G401.6 (cell line): ENCODE data around the gene TNIP1.

ENCODE experiments used
- FAIRE-seq: peaks from 2 replicates; lab custom pipeline; 2012; peaks lifted over from hg19 to GRCh38; lab: Jason Lieb, UNC

The TNIP1 gene

DNA sequence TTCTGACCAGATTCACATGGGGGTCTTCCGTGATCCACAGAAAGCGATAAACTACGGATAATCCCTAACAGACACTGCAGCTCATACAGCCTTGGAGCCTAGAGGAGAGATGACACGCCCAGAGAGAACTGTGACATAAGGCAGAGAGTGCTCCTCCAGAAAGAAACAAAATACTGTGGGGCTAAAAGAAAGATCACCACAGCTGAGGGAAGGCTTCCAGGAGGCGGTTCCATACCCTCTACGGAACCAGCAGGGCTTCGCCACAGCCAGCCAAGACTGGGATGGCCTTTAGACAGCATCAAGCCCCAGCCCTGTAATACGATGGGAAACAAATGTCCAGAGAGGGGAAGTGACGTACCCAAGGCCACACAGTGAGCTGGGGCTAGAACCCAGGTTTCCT is 41.2 kb downstream of the TNIP1 start:
- FAIRE-seq: no peak

DNA sequence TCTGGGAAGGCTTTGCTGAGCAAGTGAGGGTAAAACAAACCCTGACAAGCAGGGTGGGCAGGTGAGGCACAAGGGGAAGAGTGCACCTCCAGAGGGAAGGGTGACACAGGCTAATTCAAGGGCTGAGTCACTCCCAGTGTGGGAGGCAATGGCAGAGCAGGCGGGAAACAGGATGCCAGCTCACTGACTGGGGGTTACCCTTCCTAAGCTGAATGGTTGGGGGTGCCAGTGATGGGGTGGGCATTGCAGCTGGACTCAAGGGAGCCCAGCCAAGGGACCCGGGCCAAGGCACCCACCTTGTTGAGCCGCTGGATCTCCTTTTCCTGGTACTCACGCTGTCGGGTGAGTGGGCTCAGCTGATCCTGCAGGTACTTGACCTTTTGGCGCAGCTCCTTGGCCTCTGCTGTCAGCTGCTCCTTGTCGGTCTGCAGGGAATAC is 42.0 kb downstream of the TNIP1 start:
- no peak for FAIRE-seq

DNA sequence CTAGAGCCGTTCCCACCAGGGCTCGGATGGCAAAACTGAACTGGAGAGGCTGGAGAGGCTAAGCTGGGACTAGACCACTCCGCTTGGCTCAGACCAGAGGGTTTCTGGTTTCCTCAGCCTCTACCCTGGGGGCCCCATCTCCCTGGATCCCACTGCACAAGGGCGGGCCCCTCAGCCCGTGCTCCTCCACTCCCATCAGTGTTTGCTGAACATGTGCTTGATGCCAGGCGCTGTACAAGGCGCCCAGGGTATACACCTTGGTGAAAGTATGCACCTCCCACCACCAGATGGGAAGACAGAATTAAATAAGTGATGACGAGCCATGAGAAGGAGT is 42.5 kb downstream of the TNIP1 start:
- no peak for FAIRE-seq

- no peak for FAIRE-seq
These were observed 43.0 kb downstream of the TNIP1 start for GRCh38 chr5:151037561-151038411.

DNA sequence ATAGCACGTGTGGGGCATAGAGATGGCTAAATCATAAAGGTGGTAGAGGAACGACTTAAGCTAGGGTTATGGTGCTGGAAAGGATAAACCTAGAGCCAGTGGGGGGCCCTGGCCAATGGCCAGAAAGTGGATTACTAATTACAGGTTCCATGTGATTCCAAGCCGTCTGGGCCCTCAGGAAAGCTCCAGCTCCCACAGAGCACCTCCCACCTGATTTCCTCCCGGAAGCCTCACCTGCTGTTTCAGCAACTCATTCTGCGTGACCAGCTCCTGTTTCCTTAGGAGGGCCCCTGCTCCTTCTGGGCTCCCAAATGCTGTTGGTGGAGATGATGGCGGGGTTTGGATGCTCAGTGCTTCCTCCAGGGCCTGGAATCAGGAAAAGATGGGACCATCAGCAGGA is 44.3 kb downstream of the TNIP1 start:
- no peak for FAIRE-seq

GRCh38 chr5:151034422-151035379 is 46.1 kb downstream of the TNIP1 start:
- FAIRE-seq: no peak

GRCh38 chr5:151033217-151033934 is 47.5 kb downstream of the TNIP1 start:
- FAIRE-seq: no peak

DNA sequence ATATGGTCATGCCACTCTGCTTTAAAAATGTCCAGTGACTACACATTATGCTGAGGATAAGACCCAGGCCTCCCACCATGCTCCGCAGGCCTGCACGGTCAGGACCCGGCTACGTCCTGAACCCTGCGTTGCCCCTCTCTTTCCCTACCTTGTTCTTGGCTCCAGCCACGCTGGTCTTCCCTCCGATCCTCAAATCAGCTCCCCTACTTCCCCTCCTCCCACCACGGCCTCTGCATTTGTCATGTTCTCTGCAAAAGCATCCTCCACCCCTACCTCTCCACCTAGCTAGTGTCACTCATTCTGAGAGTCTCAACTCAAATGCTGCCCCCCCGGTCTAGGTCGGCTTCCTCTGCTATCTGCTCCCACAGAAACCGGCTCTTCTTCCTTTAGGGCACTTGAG is 49.3 kb downstream of the TNIP1 start:
- no peak for FAIRE-seq

DNA sequence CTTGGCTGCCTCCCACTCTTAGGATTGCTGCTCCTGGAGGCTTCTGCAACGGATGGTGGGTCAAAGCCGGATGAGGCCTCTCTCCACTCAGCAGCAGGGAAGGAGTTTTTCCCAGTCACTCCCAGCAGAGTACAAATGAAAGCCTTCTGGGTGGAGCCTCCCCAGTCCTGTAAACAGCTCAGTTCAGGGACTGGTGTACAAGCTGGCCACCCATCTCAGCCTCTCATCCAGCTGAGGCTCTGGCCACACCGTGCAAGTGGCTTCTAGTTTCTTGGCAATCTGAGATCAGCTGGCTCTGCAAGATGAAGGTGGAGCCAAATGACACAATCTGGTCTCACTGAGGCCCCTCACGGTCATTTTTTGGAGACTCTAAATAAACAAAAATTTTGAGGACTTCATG is 50.5 kb downstream of the TNIP1 start:
- no peak for FAIRE-seq

- FAIRE-seq: no peak
These were observed 50.8 kb downstream of the TNIP1 start for GRCh38 chr5:151030056-151030336.

GRCh38 chr5:151029179-151030055 is 51.4 kb downstream of the TNIP1 start:
- FAIRE-seq: no peak

DNA sequence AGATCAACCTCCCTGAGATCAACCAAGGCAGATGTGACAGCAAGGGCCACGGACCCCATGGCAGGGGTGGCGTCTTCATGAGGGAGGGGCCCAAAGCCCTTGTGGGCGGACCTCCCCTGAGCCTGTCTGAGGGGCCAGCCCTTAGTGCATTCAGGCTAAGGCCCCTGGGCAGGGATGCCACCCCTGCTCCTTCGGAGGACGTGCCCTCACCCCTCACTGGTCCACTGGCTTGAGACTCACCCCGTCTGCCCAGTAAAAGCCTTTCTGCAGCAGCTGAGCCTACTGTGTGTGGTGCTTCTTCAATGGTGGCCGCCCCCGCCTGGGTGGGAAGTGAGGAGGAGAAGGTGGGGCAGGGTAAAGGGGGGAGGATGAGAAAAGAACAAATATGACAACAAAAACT is 52.1 kb downstream of the TNIP1 start:
- no peak for FAIRE-seq

DNA sequence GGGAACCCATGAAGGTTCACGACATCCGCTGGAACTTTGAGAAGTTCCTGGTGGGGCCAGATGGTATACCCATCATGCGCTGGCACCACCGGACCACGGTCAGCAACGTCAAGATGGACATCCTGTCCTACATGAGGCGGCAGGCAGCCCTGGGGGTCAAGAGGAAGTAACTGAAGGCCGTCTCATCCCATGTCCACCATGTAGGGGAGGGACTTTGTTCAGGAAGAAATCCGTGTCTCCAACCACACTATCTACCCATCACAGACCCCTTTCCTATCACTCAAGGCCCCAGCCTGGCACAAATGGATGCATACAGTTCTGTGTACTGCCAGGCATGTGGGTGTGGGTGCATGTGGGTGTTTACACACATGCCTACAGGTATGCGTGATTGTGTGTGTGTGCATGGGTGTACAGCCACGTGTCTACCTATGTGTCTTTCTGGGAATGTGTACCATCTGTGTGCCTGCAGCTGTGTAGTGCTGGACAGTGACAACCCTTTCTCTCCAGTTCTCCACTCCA is 52.8 kb downstream of the TNIP1 start:
- no peak for FAIRE-seq

DNA sequence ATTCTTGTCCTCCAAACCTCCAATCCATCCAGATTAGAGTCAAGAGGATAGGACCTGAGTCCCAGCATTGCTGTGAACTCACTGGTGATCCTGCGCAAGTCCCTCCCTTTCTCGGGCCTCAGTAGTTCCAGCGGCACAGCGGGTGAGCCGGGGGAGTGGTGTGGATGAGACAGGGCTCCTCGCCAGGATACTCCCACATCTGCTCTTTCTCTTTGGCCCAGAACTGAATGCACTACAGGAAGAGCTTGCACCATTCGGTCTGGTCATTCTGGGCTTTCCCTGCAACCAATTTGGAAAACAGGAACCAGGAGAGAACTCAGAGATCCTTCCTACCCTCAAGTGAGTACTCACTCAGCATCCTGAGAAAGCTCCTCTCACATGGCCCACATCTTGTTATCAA is 54.2 kb downstream of the TNIP1 start:
- no peak for FAIRE-seq

- FAIRE-seq: no peak
These were observed 54.7 kb downstream of the TNIP1 start for GRCh38 chr5:151026088-151026487.

DNA sequence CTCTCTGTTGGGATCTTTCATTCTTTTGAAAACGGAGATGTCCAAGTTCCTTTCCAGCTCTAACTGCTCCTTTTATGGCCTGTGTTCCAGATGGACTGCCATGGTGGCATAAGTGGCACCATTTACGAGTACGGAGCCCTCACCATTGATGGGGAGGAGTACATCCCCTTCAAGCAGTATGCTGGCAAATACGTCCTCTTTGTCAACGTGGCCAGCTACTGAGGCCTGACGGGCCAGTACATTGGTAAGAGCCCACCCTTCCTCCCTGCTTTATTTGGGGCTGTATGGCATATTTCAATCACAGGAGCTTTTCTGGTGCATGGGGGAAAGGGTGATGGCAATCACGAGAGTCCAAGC is 55.6 kb downstream of the TNIP1 start:
- FAIRE-seq: no peak

- no peak for FAIRE-seq
These were observed 56.2 kb downstream of the TNIP1 start for GRCh38 chr5:151024440-151025249.

DNA sequence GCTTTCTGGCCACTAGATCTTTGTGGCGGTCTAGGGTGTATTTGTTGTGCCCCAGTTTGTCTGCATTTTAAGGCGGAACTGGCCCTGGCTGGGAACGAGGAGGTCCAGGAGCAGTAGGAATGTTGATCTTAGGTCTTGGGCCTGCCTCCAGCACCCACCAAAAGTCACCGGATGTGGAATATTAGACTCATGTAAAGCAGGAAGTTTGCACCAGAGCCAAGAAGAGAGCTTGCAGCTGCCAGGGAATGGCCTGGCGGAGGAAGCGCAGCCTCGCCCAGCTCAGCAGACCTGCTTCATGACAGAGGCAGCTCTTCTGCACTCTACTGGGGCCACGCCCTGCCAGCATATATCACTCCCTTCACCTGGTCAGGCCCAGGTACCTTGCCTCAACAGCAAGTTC is 57.2 kb downstream of the TNIP1 start:
- FAIRE-seq: no peak

DNA sequence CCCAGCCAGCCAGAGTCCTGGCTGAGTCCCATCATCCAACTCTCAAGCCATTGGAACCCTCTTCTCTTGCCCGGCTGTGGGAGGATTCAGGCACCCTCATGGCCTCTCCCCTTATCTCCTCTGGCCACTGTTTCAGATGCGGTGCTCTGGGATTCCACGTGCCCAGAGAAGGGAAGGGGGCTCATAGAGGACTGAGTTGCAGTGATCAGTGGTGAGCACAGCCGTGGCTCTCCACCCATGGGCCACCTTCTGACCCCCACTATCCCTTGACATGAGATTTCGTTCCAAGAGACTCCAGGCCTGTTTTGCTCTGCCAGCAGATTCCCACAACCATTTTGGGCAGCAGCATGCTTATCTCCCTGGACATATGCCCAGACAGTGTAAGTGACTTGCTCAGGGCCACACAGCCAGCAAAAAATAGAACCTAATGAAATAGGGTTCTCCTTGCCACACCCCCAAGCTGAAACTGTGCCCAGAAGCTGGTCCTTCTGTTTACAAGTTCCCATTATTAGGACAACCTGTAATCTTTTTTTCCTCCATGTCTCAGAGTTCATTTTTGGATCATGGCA is 57.7 kb downstream of the TNIP1 start:
- FAIRE-seq: no peak

GRCh38 chr5:151022511-151023018 is 58.3 kb downstream of the TNIP1 start:
- FAIRE-seq: no peak
